H7 (cell line): ENCODE data around the gene TPCN1. TPM values are rescaled to one million over a fixed set of nuclear protein-coding genes. Genes with fewer than 3 reads are reported as not detected.

Source experiments
- DNase-seq: peaks from one replicate; pipeline ENCODE4 v3.0.0; 2012
- H3K27me3 ChIP-seq: 2 replicates; pipeline ENCODE4 v1.6.0; 2011; ENCODE audit warnings: mild to moderate bottlenecking, low read length; ENCODE audit not compliant: control insufficient read depth, insufficient read depth
- H3K36me3 ChIP-seq: replicated peaks from 2 replicates; pipeline ENCODE4 v1.5.1; 2011; ENCODE audit warnings: low read length; ENCODE audit not compliant: control insufficient read depth, insufficient read depth
- H3K4me3 ChIP-seq: 2 replicates; pipeline ENCODE4 v1.5.1; 2011; ENCODE audit warnings: low read depth, mild to moderate bottlenecking, control low read depth, low read length, moderate library complexity; ENCODE audit not compliant: insufficient read depth
- total RNA-seq: library from RNA; depleted of rRNA; stranded (reverse); fragments of >200 nt; shearing (Covaris generic); gene quantifications from 2 replicates; pipeline ENCODE4 v1.2.3, GENCODE V29; 2014

Gene TPCN1
- total RNA-seq, 1 experiment from 2014 or later, result 19.2 TPM

- no peak for DNase-seq
- H3K4me3 ChIP-seq, result no peak overlapping the region
- no peaks in the 10 kb centered on the region for H3K27me3 ChIP-seq
- H3K36me3 ChIP-seq, result peaks cover 4% of the 10 kb centered on the region
Measured at GRCh38 chr12:113237748-113238147, 16.5 kb downstream of the TPCN1 start.

- H3K27me3 ChIP-seq, result no peaks in the 10 kb centered on the region
- peaks cover 4% of the 10 kb centered on the region for H3K36me3 ChIP-seq
- H3K4me3 ChIP-seq, result no peak overlapping the region
- DNase-seq, result no peak
Measured at GRCh38 chr12:113238309-113238708, 17.0 kb downstream of the TPCN1 start.

- peaks cover 4% of the 10 kb centered on the region for H3K36me3 ChIP-seq
- no peak overlapping the region for H3K4me3 ChIP-seq
- no peak for DNase-seq
- no peaks in the 10 kb centered on the region for H3K27me3 ChIP-seq
Measured at GRCh38 chr12:113239288-113239771, 18.1 kb downstream of the TPCN1 start.

- H3K36me3 ChIP-seq, result peaks cover 4% of the 10 kb centered on the region
- H3K4me3 ChIP-seq, result no peak overlapping the region
- H3K27me3 ChIP-seq, result no peaks in the 10 kb centered on the region
- DNase-seq, result no peak
Measured at GRCh38 chr12:113239811-113240331, 18.6 kb downstream of the TPCN1 start.

- Histone ChIP-seq H3K36me3 (peaks cover 4% of the 10 kb centered on the region), H3K27me3 (no peaks in the 10 kb centered on the region), H3K4me3 (no peak overlapping the region)
- no peak for DNase-seq
Measured at GRCh38 chr12:113240395-113240794, 19.1 kb downstream of the TPCN1 start.

- Histone ChIP-seq H3K27me3 (no peaks in the 10 kb centered on the region), H3K36me3 (peaks cover 4% of the 10 kb centered on the region), H3K4me3 (no peak overlapping the region)
- DNase-seq, result no peak
Measured at GRCh38 chr12:113241191-113242025, 20.1 kb downstream of the TPCN1 start.

GRCh38 chr12:113242026-113242418 lies 20.8 kb downstream of the TPCN1 start:
- no peak for DNase-seq
- Histone ChIP-seq H3K27me3 (no peaks in the 10 kb centered on the region), H3K36me3 (peaks cover 4% of the 10 kb centered on the region), H3K4me3 (no peak overlapping the region)

- H3K4me3 ChIP-seq, result no peak overlapping the region
- peaks cover 4% of the 10 kb centered on the region for H3K36me3 ChIP-seq
- no peaks in the 10 kb centered on the region for H3K27me3 ChIP-seq
- DNase-seq, result no peak
Measured at GRCh38 chr12:113242560-113242959, 21.3 kb downstream of the TPCN1 start.

GRCh38 chr12:113244047-113244460 lies 22.8 kb downstream of the TPCN1 start:
- Histone ChIP-seq H3K27me3 (no peaks in the 10 kb centered on the region), H3K4me3 (no peak overlapping the region), H3K36me3 (peaks cover 4% of the 10 kb centered on the region)
- no peak for DNase-seq

- no peak for DNase-seq
- Histone ChIP-seq H3K36me3 (peaks cover 5% of the 10 kb centered on the region), H3K27me3 (no peaks in the 10 kb centered on the region), H3K4me3 (no peak overlapping the region)
Measured at GRCh38 chr12:113244478-113244958, 23.3 kb downstream of the TPCN1 start.

GRCh38 chr12:113245695-113246477 lies 24.6 kb downstream of the TPCN1 start:
- no peaks in the 10 kb centered on the region for H3K27me3 ChIP-seq
- H3K36me3 ChIP-seq, result peaks cover 5% of the 10 kb centered on the region
- DNase-seq, result peak; percentile 86
- no peak overlapping the region for H3K4me3 ChIP-seq

GRCh38 chr12:113246478-113247122 lies 25.3 kb downstream of the TPCN1 start:
- Histone ChIP-seq H3K36me3 (peaks cover 5% of the 10 kb centered on the region), H3K4me3 (no peak overlapping the region), H3K27me3 (no peaks in the 10 kb centered on the region)
- peak; percentile 64 for DNase-seq

- no peaks in the 10 kb centered on the region for H3K27me3 ChIP-seq
- DNase-seq, result no peak
- H3K36me3 ChIP-seq, result peaks cover 4% of the 10 kb centered on the region
- H3K4me3 ChIP-seq, result no peak overlapping the region
Measured at GRCh38 chr12:113247123-113248050, 26.1 kb downstream of the TPCN1 start.
